Activated CD8-positive, alpha-beta memory T cell treated with anti-CD3 and anti-CD28 coated beads, Interleukin-2, amount 50 U/mL, for 1 hour (primary cell): ENCODE data around the gene RTN4R.

ENCODE experiments used
- DNase-seq: peaks from one replicate; pipeline ENCODE4 v3.0.0-alpha.2; 2020; ENCODE audit errors: extremely low read depth

RTN4R gene

GRCh38 chr22:20257212-20258020 is 10.7 kb downstream of the RTN4R start:
- no peak for DNase-seq

GRCh38 chr22:20256551-20257211 is 11.4 kb downstream of the RTN4R start:
- DNase-seq = no peak

GRCh38 chr22:20256027-20256426 is 12.1 kb downstream of the RTN4R start:
- DNase-seq = no peak

GRCh38 chr22:20254975-20255946 is 12.9 kb downstream of the RTN4R start:
- no peak for DNase-seq

GRCh38 chr22:20253161-20253560 is 15.0 kb downstream of the RTN4R start:
- DNase-seq = no peak

GRCh38 chr22:20251981-20252380 is 16.1 kb downstream of the RTN4R start:
- DNase-seq = no peak

GRCh38 chr22:20251491-20251890 is 16.6 kb downstream of the RTN4R start:
- no peak for DNase-seq

GRCh38 chr22:20249797-20250354 is 18.2 kb downstream of the RTN4R start:
- no peak for DNase-seq

- no peak for DNase-seq
These were observed 19.6 kb downstream of the RTN4R start for GRCh38 chr22:20248461-20248978.

- no peak for DNase-seq
These were observed 20.4 kb downstream of the RTN4R start for GRCh38 chr22:20247608-20248171.

- DNase-seq = no peak
These were observed 21.1 kb downstream of the RTN4R start for GRCh38 chr22:20247010-20247505.

GRCh38 chr22:20246368-20247009 is 21.6 kb downstream of the RTN4R start:
- no peak for DNase-seq

GRCh38 chr22:20245577-20246367 is 22.3 kb downstream of the RTN4R start:
- DNase-seq = no peak

- DNase-seq = peak; percentile 52
These were observed 23.2 kb downstream of the RTN4R start for GRCh38 chr22:20244691-20245576.

- no peak for DNase-seq
These were observed 23.9 kb downstream of the RTN4R start for GRCh38 chr22:20244250-20244648.

- DNase-seq = no peak
These were observed 24.4 kb downstream of the RTN4R start for GRCh38 chr22:20243537-20244249.

GRCh38 chr22:20243176-20243536 is 25.0 kb downstream of the RTN4R start:
- no peak for DNase-seq
